ENCODE measurements around the gene CISTR.

CISTR gene

GRCh38 chr12:53734425-53734824, 17.4 kb downstream of the CISTR start:
- H3K27ac ChIP-seq (ENCODE audit: low read depth, low read length, poor library complexity, severe bottlenecking), result no peak overlapping the region
- no peak overlapping the region for H2AFZ ChIP-seq (ENCODE audit: low read length)
- H3K79me2 ChIP-seq (ENCODE audit: insufficient read depth, low read length), result no peaks in the 10 kb centered on the region
- no peaks in the 10 kb centered on the region for H3K27me3 ChIP-seq (ENCODE audit: insufficient read depth, low read length)
- no peaks in the 10 kb centered on the region for H3F3A ChIP-seq (ENCODE audit: insufficient read depth, low read length)
- TF ChIP-seq EZH2 (IDR thresholded peaks at IDR 0.05; ENCODE audit: borderline replicate concordance, low read length) (no peak), CTCF (IDR thresholded peaks at IDR 0.05; ENCODE audit: low read length) (no peak)
- no peak overlapping the region for H3K4me3 ChIP-seq (ENCODE audit: low read depth, low read length, poor library complexity, severe bottlenecking)
- no peaks in the 10 kb centered on the region for H3K9me3 ChIP-seq (ENCODE audit: low read length)
- H3K4me2 ChIP-seq (ENCODE audit: low read length), result no peak overlapping the region
- H3K9ac ChIP-seq (ENCODE audit: low read length), result no peak overlapping the region
- H3K9me2 ChIP-seq (ENCODE audit: low read depth, low read length), result no peaks in the 10 kb centered on the region
- H3K36me3 ChIP-seq (ENCODE audit: insufficient read depth, low read length), result no peaks in the 10 kb centered on the region
- peaks cover 12% of the 10 kb centered on the region for H3K4me1 ChIP-seq (ENCODE audit: insufficient read depth, low read length, severe bottlenecking)
- H4K20me1 ChIP-seq (ENCODE audit: insufficient read depth, low read length), result no peaks in the 10 kb centered on the region

GRCh38 chr12:53733807-53734200, 18.0 kb downstream of the CISTR start:
- no peak overlapping the region for H2AFZ ChIP-seq (ENCODE audit: low read length)
- no peak overlapping the region for H3K4me2 ChIP-seq (ENCODE audit: low read length)
- peaks cover 6% of the 10 kb centered on the region for H3K4me1 ChIP-seq (ENCODE audit: insufficient read depth, low read length, severe bottlenecking)
- no peaks in the 10 kb centered on the region for H4K20me1 ChIP-seq (ENCODE audit: insufficient read depth, low read length)
- no peaks in the 10 kb centered on the region for H3K9me3 ChIP-seq (ENCODE audit: low read length)
- no peaks in the 10 kb centered on the region for H3F3A ChIP-seq (ENCODE audit: insufficient read depth, low read length)
- no peaks in the 10 kb centered on the region for H3K79me2 ChIP-seq (ENCODE audit: insufficient read depth, low read length)
- H3K27me3 ChIP-seq (ENCODE audit: insufficient read depth, low read length), result no peaks in the 10 kb centered on the region
- no peaks in the 10 kb centered on the region for H3K9me2 ChIP-seq (ENCODE audit: low read depth, low read length)
- H3K36me3 ChIP-seq (ENCODE audit: insufficient read depth, low read length), result no peaks in the 10 kb centered on the region
- H3K27ac ChIP-seq (ENCODE audit: low read depth, low read length, poor library complexity, severe bottlenecking), result no peak overlapping the region
- no peak for TF ChIP-seq CTCF (IDR thresholded peaks at IDR 0.05; ENCODE audit: low read length)
- no peak for TF ChIP-seq EZH2 (IDR thresholded peaks at IDR 0.05; ENCODE audit: borderline replicate concordance, low read length)
- H3K4me3 ChIP-seq (ENCODE audit: low read depth, low read length, poor library complexity, severe bottlenecking), result no peak overlapping the region
- no peak overlapping the region for H3K9ac ChIP-seq (ENCODE audit: low read length)

DNA sequence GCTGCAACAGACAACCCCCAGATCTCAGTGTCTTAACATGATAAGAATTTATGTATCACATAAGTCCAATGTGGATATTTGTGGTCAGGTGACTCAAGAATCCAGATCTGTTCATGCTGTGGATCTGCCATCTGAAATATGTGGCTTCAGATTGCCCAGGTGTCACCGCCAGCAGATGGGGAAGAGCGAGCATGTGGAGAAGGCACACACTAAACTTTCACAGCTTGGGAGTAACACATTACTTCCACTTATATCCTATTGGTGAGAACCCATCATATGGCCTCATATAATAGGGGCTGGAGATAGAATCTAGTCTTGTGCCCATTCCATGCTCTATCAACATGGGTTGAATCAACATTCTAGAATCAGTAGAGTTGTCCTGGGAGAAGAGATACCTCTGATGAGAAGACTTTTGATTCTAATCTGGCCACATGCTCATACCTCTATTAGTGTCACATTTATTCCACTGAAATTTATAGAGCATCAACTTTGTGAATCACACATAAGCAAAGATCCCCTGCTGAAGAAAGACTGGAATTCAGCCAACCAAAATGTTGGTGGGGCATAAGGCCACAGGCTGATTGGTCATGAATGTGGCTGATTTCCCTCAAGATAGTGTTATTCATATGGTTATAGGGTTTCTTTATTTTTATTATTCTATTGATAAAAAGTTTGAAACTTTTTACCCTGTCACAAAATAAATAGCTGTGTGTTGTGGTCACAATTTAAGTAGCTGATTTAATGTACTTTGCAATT, 18.6 kb downstream of the CISTR start:
- Histone ChIP-seq H3K27me3 (ENCODE audit: insufficient read depth, low read length) (no peaks in the 10 kb centered on the region), H3K9me3 (ENCODE audit: low read length) (no peaks in the 10 kb centered on the region), H3K9ac (ENCODE audit: low read length) (no peak overlapping the region), H3K4me2 (ENCODE audit: low read length) (no peak overlapping the region), H3K4me3 (ENCODE audit: low read depth, low read length, poor library complexity, severe bottlenecking) (no peak overlapping the region), H2AFZ (ENCODE audit: low read length) (no peak overlapping the region), H3K79me2 (ENCODE audit: insufficient read depth, low read length) (no peaks in the 10 kb centered on the region), H3K9me2 (ENCODE audit: low read depth, low read length) (no peaks in the 10 kb centered on the region), H3K36me3 (ENCODE audit: insufficient read depth, low read length) (no peaks in the 10 kb centered on the region), H3K27ac (ENCODE audit: low read depth, low read length, poor library complexity, severe bottlenecking) (no peak overlapping the region), H3F3A (ENCODE audit: insufficient read depth, low read length) (no peaks in the 10 kb centered on the region), H3K4me1 (ENCODE audit: insufficient read depth, low read length, severe bottlenecking) (peaks cover 1% of the 10 kb centered on the region), H4K20me1 (ENCODE audit: insufficient read depth, low read length) (no peaks in the 10 kb centered on the region)
- no peak for TF ChIP-seq EZH2 (IDR thresholded peaks at IDR 0.05; ENCODE audit: borderline replicate concordance, low read length)
- no peak for TF ChIP-seq CTCF (IDR thresholded peaks at IDR 0.05; ENCODE audit: low read length)
